Purkinje cell (primary cell): ENCODE results near the gene UBR4. TPM values are rescaled to one million over a fixed set of nuclear protein-coding genes. Genes with fewer than 3 reads are reported as not detected.

ENCODE experiments used
- polyA plus RNA-seq: library from polyadenylated mRNA; unstranded; fragments of >200 nt; fragmentation: Nextera tagmentation; gene quantifications from 2 replicates; pipeline ENCODE4 v1.2.1, GENCODE V29; 2014

UBR4 gene
- 87.9 and 107 TPM in 2 replicates for polyA plus RNA-seq

DNA sequence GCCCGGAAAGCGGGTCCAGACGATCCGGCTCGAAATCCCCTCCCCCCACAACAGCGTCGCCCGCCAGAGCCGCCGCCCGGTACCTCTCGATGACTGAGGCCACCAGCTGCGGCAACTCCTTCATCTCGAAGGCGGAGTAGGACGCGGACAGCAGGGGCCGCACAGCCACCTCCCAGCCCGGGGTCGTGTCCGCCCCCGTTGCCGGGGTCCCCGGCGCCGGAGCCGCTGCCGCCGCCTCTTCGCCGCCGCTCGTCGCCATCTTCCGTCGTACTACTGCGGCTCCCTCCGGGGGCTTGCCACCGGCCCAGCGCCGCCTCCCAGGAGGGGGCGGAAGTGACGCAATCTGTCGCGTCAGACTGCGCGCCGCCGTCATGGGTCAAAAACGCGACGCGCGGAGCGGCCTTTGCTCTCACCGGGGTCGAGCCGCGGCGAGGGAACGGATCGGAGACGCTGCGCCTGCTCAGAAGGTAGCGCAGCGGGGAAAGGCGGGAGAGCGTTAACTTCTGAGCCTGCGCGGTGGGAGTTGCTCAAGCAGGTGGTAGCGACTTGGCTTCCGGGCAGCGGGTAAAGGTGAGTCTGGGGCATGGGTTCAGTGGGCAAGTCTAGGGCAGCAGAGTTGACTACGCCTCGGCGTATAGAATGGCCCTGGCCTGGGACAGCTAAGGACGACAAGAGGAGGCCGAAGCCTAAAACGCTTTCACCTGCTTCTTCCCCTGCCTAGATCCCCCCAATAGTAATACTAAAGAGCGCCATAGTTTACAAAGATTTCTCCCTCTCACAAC, at the start of gene UBR4:
UBR4 (minus strand) TSS at position 277 of the 782 bp plus-strand sequence; CDS start at position 259, 18 bp downstream.

DNA sequence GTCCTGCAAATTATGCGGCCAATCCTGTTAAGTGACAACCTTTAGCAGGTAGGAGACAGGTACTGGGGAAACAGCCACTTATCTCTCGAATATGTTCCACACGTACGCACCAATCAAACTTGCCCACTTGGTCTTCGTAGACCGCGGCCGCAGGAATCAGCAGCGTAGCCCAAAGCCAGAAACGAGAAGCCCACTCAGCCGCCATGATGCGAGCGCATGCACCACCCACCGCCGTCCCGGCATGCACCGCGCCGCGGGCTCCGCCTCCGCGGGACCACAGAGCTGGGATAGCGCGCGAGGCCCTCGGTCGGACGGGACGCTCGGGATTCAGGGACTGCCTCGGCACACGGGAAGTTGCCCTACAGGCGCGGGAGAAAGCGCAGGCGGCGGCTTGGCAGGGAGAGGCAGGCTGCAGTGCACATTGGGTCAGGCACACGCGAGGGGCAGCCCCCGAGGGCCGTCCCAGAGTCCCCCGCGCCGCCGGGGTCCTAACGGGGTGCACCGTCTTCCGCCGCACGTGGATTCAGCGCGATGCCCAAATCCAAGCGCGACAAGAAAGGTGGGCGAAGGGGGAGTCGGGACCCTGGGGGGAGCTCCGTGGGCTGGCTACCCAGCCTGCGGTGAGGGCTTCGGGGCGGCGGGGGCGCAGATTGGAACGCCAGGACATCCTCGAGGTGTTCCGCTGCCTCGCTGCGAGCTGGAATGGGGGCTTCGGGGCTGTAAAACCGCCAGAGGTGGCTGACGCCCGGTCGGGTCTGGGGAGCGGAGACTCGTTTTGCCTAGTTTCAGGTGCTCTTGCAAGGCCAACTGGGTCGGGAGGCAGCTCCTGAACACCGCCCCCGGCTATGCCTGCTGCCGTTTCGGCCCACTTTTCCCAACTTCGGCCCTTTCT, 41.5 kb upstream of the UBR4 start, which contains the start of the genes EMC1 and MRTO4:
EMC1 (minus strand) TSS at position 220 of the 892 bp plus-strand sequence; CDS start at position 205, 15 bp downstream.
MRTO4 (plus strand) TSS at position 501 of the 892 bp plus-strand sequence; CDS start at position 532, 31 bp downstream.

Other genes starting within 250 kb of the UBR4 start
- gene EMC1, start 41.3 kb upstream of the UBR4 start, polyA plus RNA-seq: 14.3 and 18.8 TPM in 2 replicates
- 22.3 and 26.8 TPM in 2 replicates for gene MRTO4, start 41.5 kb upstream of the UBR4 start, polyA plus RNA-seq
- gene AKR7A3, start 78.5 kb upstream of the UBR4 start, polyA plus RNA-seq: not detected in 2 replicates
- gene AKR7A2, start 101.9 kb upstream of the UBR4 start, polyA plus RNA-seq: 3.7 and 11.6 TPM in 2 replicates
- gene SLC66A1, start 102.1 kb upstream of the UBR4 start, polyA plus RNA-seq: 2.2 and 7.9 TPM in 2 replicates